ENCODE measurements around the gene SLC22A31. TPM values are rescaled to one million over a fixed set of nuclear protein-coding genes. Genes with fewer than 3 reads are reported as not detected.
"Not testable (repeated sequence)": the region's sequence is repeated elsewhere in the genome, so short reads cannot be mapped to it uniquely, and the experiment has no call there.

SLC22A31 gene
- total and polyA plus RNA-seq, 2 experiments from 2014 or later, result 2.1 to 13.8 TPM

- no peak overlapping the region for H2AFZ ChIP-seq
- peaks cover 6% of the 10 kb centered on the region for H3K9me2 ChIP-seq (ENCODE audit: insufficient read depth)
- DNase-seq (ENCODE audit: low spot score) (no peak), ATAC-seq (no peak)
- no peak overlapping the region for H3K27ac ChIP-seq (ENCODE audit: low read depth)
- no peak overlapping the region for H3K4me3 ChIP-seq
- no peaks in the 10 kb centered on the region for H4K20me1 ChIP-seq (replicated peaks; ENCODE audit: insufficient read depth)
- no peaks in the 10 kb centered on the region for H3K36me3 ChIP-seq (ENCODE audit: insufficient read depth)
- no peak overlapping the region for H3K4me3 Mint-ChIP-seq
- H3K27me3 ChIP-seq (ENCODE audit: insufficient read depth), result peaks cover 11% of the 10 kb centered on the region; the same call in 1 of the 2 replicates
- no peaks in the 10 kb centered on the region; the same call in 1 of the 2 replicates for H3K4me1 ChIP-seq (ENCODE audit: insufficient read depth)
- H3K9me3 Mint-ChIP-seq, result peaks cover 9% of the 10 kb centered on the region
- peaks cover 19% of the 10 kb centered on the region for H3K27me3 Mint-ChIP-seq (ENCODE audit: insufficient read depth, low read depth, poor library complexity)
- H3K4me2 ChIP-seq, result no peak overlapping the region
- no peak overlapping the region for H3K27ac Mint-ChIP-seq
- no peaks in the 10 kb centered on the region for H3K79me2 ChIP-seq (replicated peaks; ENCODE audit: insufficient read depth)
- H3K36me3 Mint-ChIP-seq (ENCODE audit: low read depth), result peaks cover 4% of the 10 kb centered on the region; the same call in 2 of the 3 replicates
- TF ChIP-seq ZNF114 (CRISPR knock-in tag; IDR thresholded peaks at IDR 0.05) (no peak), STAT1 (IDR thresholded peaks at IDR 0.05; ENCODE audit: unreplicated experiment) (no peak), CTCF (conservative IDR thresholded peaks at IDR 0.05; ENCODE audit: low read depth in 2 of 2) (no peak), CREB1 (CRISPR knock-in tag; IDR thresholded peaks at IDR 0.05; ENCODE audit: low read depth) (no peak), ZNF331 (CRISPR knock-in tag; IDR thresholded peaks at IDR 0.05; ENCODE audit: low read depth) (no peak), NANOG (IDR thresholded peaks at IDR 0.05; ENCODE audit: borderline replicate concordance) (no peak)
- H3F3A ChIP-seq (replicated peaks; ENCODE audit: low read depth), result peaks cover 10% of the 10 kb centered on the region
- H3K4me1 Mint-ChIP-seq, result peaks cover 6% of the 10 kb centered on the region; the same call in 1 of the 3 replicates
Measured at GRCh38 chr16:89244754-89245153, 44.4 kb upstream of the SLC22A31 start.

GRCh38 chr16:89244264-89244663, 43.9 kb upstream of the SLC22A31 start:
- Mint-ChIP-seq H3K9me3 (peaks cover 10% of the 10 kb centered on the region), H3K27me3 (ENCODE audit: insufficient read depth, low read depth, poor library complexity) (peaks cover 19% of the 10 kb centered on the region)
- not testable (repeated sequence) for H3K27ac Mint-ChIP-seq; H3K36me3 Mint-ChIP-seq (ENCODE audit: low read depth); H4K20me1 ChIP-seq (replicated peaks; ENCODE audit: insufficient read depth); H3K79me2 ChIP-seq (replicated peaks; ENCODE audit: insufficient read depth); H3K4me2 ChIP-seq; H3K4me1 Mint-ChIP-seq; DNase-seq (ENCODE audit: low spot score); H3K4me3 Mint-ChIP-seq; H2AFZ ChIP-seq; ATAC-seq; H3K27ac ChIP-seq (ENCODE audit: low read depth); H3K9me2 ChIP-seq (ENCODE audit: insufficient read depth); H3K4me3 ChIP-seq; H3K36me3 ChIP-seq (ENCODE audit: insufficient read depth); H3K4me1 ChIP-seq (ENCODE audit: insufficient read depth)
- Histone ChIP-seq H3K27me3 (ENCODE audit: insufficient read depth) (peaks cover 11% of the 10 kb centered on the region; the same call in 1 of the 2 replicates), H3F3A (replicated peaks; ENCODE audit: low read depth) (peaks cover 11% of the 10 kb centered on the region)

GRCh38 chr16:89243664-89244063, 43.3 kb upstream of the SLC22A31 start:
- peaks cover 10% of the 10 kb centered on the region for H3K9me3 Mint-ChIP-seq
- Histone ChIP-seq H4K20me1 (replicated peaks; ENCODE audit: insufficient read depth) (no peaks in the 10 kb centered on the region), H3K4me1 (ENCODE audit: insufficient read depth) (no peaks in the 10 kb centered on the region; the same call in 1 of the 2 replicates), H3F3A (replicated peaks; ENCODE audit: low read depth) (peaks cover 11% of the 10 kb centered on the region), H3K27ac (ENCODE audit: low read depth) (no peak overlapping the region), H3K27me3 (ENCODE audit: insufficient read depth) (peaks cover 9% of the 10 kb centered on the region; the same call in 1 of the 2 replicates), H3K4me2 (no peak overlapping the region), H3K79me2 (replicated peaks; ENCODE audit: insufficient read depth) (no peaks in the 10 kb centered on the region), H2AFZ (no peak overlapping the region), H3K9me2 (ENCODE audit: insufficient read depth) (peaks cover 7% of the 10 kb centered on the region), H3K4me3 (no peak overlapping the region), H3K36me3 (ENCODE audit: insufficient read depth) (no peaks in the 10 kb centered on the region)
- ATAC-seq (no peak), DNase-seq (ENCODE audit: low spot score) (no peak)
- peaks cover 6% of the 10 kb centered on the region; the same call in 1 of the 3 replicates for H3K4me1 Mint-ChIP-seq
- peaks cover 5% of the 10 kb centered on the region; the same call in 2 of the 3 replicates for H3K36me3 Mint-ChIP-seq (ENCODE audit: low read depth)
- peak overlapping the region; percentile 31; the same call in 1 of the 3 replicates for H3K4me3 Mint-ChIP-seq
- TF ChIP-seq ZNF462 (CRISPR knock-in tag; IDR thresholded peaks at IDR 0.05), result no peak
- H3K27me3 Mint-ChIP-seq (ENCODE audit: insufficient read depth, low read depth, poor library complexity), result peaks cover 15% of the 10 kb centered on the region
- H3K27ac Mint-ChIP-seq, result no peak overlapping the region

Data from GM23338 (cell line).